Activated naive CD4-positive, alpha-beta T cell treated with anti-CD3 and anti-CD28 coated beads, Interleukin-2, amount 50 U/mL, for 72 hours (primary cell): ENCODE data around the gene OR2M4. TPM values are rescaled to one million over a fixed set of nuclear protein-coding genes. Genes with fewer than 3 reads are reported as not detected.

ENCODE experiments used
- total RNA-seq, 2 donors: library from RNA; stranded (reverse); gene quantifications; one replicate each; pipeline ENCODE4 v1.2.3, GENCODE V29; 2022

The OR2M4 gene
- total RNA-seq, 2 donors from 2014 or later: not detected

Other genes starting within 250 kb of the OR2M4 start
- gene OR2L5, start 217.8 kb upstream of the OR2M4 start, total RNA-seq: under 1 TPM in 1 of 2 donors, not detected in 1; 0.16 TPM
- under 1 TPM; 0.14 to 0.23 TPM for gene OR2L2, start 201.3 kb upstream of the OR2M4 start, total RNA-seq
- gene OR2L3, start 184.6 kb upstream of the OR2M4 start, total RNA-seq: not detected
- not detected for gene OR2L13, start 136.2 kb upstream of the OR2M4 start, total RNA-seq
- not detected for gene OR2M5, start 86.3 kb upstream of the OR2M4 start, total RNA-seq
- not detected for gene OR2M2, start 56.6 kb upstream of the OR2M4 start, total RNA-seq
- not detected for gene OR2M3, start 34.2 kb upstream of the OR2M4 start, total RNA-seq
- gene OR2T33, start 46.6 kb downstream of the OR2M4 start, total RNA-seq: not detected
- not detected for gene OR2T12, start 72.0 kb downstream of the OR2M4 start, total RNA-seq
- not detected for gene OR2M7, start 93.2 kb downstream of the OR2M4 start, total RNA-seq
- not detected for gene OR14C36, start 117.4 kb downstream of the OR2M4 start, total RNA-seq
- gene OR2T4, start 130.2 kb downstream of the OR2M4 start, total RNA-seq: not detected
- gene OR2T6, start 144.3 kb downstream of the OR2M4 start, total RNA-seq: not detected
- not detected for gene OR2T1, start 171.6 kb downstream of the OR2M4 start, total RNA-seq
- not detected for gene OR2T2, start 214.2 kb downstream of the OR2M4 start, total RNA-seq
- gene OR2T3, start 241.9 kb downstream of the OR2M4 start, total RNA-seq: not detected